Psoas muscle (tissue), 8 donors: ENCODE measurements around the gene SLC37A1. TPM values are rescaled to one million over a fixed set of nuclear protein-coding genes. Genes with fewer than 3 reads are reported as not detected.

Source experiments
- ATAC-seq, 4 donors: fragments of 200-7000 bp; cut with Tn5 transposase; one replicate each; pipeline ENCODE4 v1.9.1; 2020; ENCODE audit warnings: moderate library complexity in 3 of 4, mild to moderate bottlenecking in 2 of 4
- DNase-seq, 2 donors: peaks; one replicate each; pipeline ENCODE4 v3.0.0-alpha.2; 2020
- H3K27ac ChIP-seq: fragments of 200-600 bp; one replicate; pipeline ENCODE4 v1.8.0; 2022
- H3K27me3 ChIP-seq, 3 donors: fragments of 200-600 bp in 1 of 3; one replicate each; pipeline versions ENCODE4 v1.6.1 to v1.8.0; 2013 to 2022; ENCODE audit warnings: low read length in 2 of 3, mild to moderate bottlenecking in 2 of 3, moderate library complexity in 1 of 3; ENCODE audit not compliant: insufficient read depth in 3 of 3
- H3K36me3 ChIP-seq, 2 donors: fragments of 200-600 bp in 1 of 2; one replicate each; pipeline versions ENCODE4 v1.6.1 to v1.8.0; 2013 to 2022; ENCODE audit warnings: low read depth in 1 of 2, mild to moderate bottlenecking in 1 of 2, moderate library complexity in 1 of 2; ENCODE audit not compliant: insufficient read depth in 1 of 2
- H3K4me1 ChIP-seq: fragments of 200-600 bp; one replicate; pipeline ENCODE4 v1.8.0; 2022
- H3K4me3 ChIP-seq: fragments of 200-600 bp; one replicate; pipeline ENCODE4 v1.8.0; 2022; ENCODE audit warnings: mild to moderate bottlenecking
- H3K9me3 ChIP-seq: fragments of 200-600 bp; one replicate; pipeline ENCODE4 v1.8.0; 2022
- CTCF ChIP-seq: fragments of 200-600 bp; IDR thresholded peaks from one replicate; pipeline ENCODE4 v1.8.0; 2022; ENCODE audit warnings: antibody characterized with exemption
- WGBS, 3 donors: extraction: QIAGEN DNeasy Blood & Tissue Kit; methylation state at CpG; one replicate each; pipeline versions ENCODE4 v1.1.6 to v1.1.7; 2013; 5-methylcytosine and 5-hydroxymethylcytosine counted together
- intact Hi-C, 2 donors: fragments of 100-400 bp; cut with DNase I; formaldehyde crosslinking; loops; one replicate each; pipeline versions ENCODE4 v1.11.0 to v1.14.2; 2022
- polyA plus RNA-seq, 3 donors: library from polyadenylated mRNA; stranded (reverse); fragments of 200-250 nt; gene quantifications; one replicate each; pipeline ENCODE4 v1.2.3, GENCODE V29; 2013
- total RNA-seq, 4 donors: library from RNA; stranded (reverse); fragmentation: NEBNext Ultra II Directional in 2 of 4; extraction: Animal tissue kit (Norgen Biotek cat#: 25700) in 2 of 4; gene quantifications; one replicate each; pipeline versions ENCODE4 v1.2.1 to v1.2.4, GENCODE V29; 2021 to 2023
- donor health status: healthy with polysubstance abuse.
- donor health status: DM: no; HTN: no; CAD: no; lungs with moderate emphysema.
- donor health status: Bipolar disorder and iron deficiency.
- donor health status: healthy.
- donor health status: DM: yes; HTN: yes; CAD: no.
- donor health status: DM: no; HTN: no; CAD: no.
- donor health status: DM: no; HTN: no; CAD: no.
- donor health status: DM: yes; HTN: yes; CAD: no.

Gene SLC37A1
- total and polyA plus RNA-seq, 7 donors = 1.6 to 18.9 (median 8.0) TPM

- Histone ChIP-seq H3K4me3 (no peak overlapping the region), H3K27me3 (peaks cover 0 to 57% (median 8%) of the 10 kb centered on the region in 3 donors), H3K27ac (no peak overlapping the region), H3K36me3 (no peaks in the 10 kb centered on the region), H3K4me1 (no peaks in the 10 kb centered on the region), H3K9me3 (no peaks in the 10 kb centered on the region)
- DNase-seq = no peak
- 82 to 83% (median 83%) methylated on average over 25 of the region's 25 CpGs for WGBS, 3 donors
- no peak for ATAC-seq
- no peak for TF ChIP-seq CTCF
- intact Hi-C loops = no loop called here
These were observed 81.9 kb downstream of the SLC37A1 start for GRCh38 chr21:42595283-42596187.

- no peak for ATAC-seq
- no peak for TF ChIP-seq CTCF
- 69 to 88% (median 82%) methylated on average over 2 of the region's 2 CpGs for WGBS, 3 donors
- Histone ChIP-seq H3K4me1 (no peaks in the 10 kb centered on the region), H3K27me3 (peaks cover 0 to 61% (median 4%) of the 10 kb centered on the region in 3 donors), H3K27ac (no peak overlapping the region), H3K9me3 (no peaks in the 10 kb centered on the region), H3K36me3 (no peaks in the 10 kb centered on the region), H3K4me3 (no peak overlapping the region)
- DNase-seq = no peak
- intact Hi-C loops = no loop called here
These were observed 83.0 kb downstream of the SLC37A1 start for GRCh38 chr21:42596657-42597056.

GRCh38 chr21:42597487-42598158 lies 84.0 kb downstream of the SLC37A1 start:
- WGBS, 3 donors = 87 to 91% (median 88%) methylated on average over 11 of the region's 11 CpGs
- intact Hi-C loops = no loop called here
- H3K27me3 ChIP-seq = peaks cover 0 to 60% (median 1%) of the 10 kb centered on the region in 3 donors

GRCh38 chr21:42598159-42598735 lies 84.6 kb downstream of the SLC37A1 start:
- Histone ChIP-seq H3K27me3 (peaks cover 0 to 54% (median 1%) of the 10 kb centered on the region in 3 donors), H3K27ac (no peak overlapping the region), H3K4me1 (no peaks in the 10 kb centered on the region), H3K4me3 (no peak overlapping the region), H3K36me3 (no peaks in the 10 kb centered on the region), H3K9me3 (no peaks in the 10 kb centered on the region)
- WGBS, 3 donors = 92 to 94% (median 93%) methylated on average over 11 of the region's 11 CpGs
- TF ChIP-seq CTCF = no peak
- ATAC-seq = no peak
- no peak for DNase-seq
- intact Hi-C loops = no loop called here

More at GRCh38 chr21:42597487-42598158, 84.0 kb downstream of the SLC37A1 start:
- Histone ChIP-seq H3K36me3 (no peaks in the 10 kb centered on the region), H3K4me1 (no peaks in the 10 kb centered on the region), H3K4me3 (no peak overlapping the region), H3K9me3 (no peaks in the 10 kb centered on the region), H3K27ac (no peak overlapping the region)
- TF ChIP-seq CTCF = no peak
- ATAC-seq (no peak), DNase-seq (no peak)
